ENCODE results near the gene TMEM61. TPM values are rescaled to one million over a fixed set of nuclear protein-coding genes. Genes with fewer than 3 reads are reported as not detected.

The TMEM61 gene
- total RNA-seq, 1 donor from 2014 or later, result not detected

- Histone ChIP-seq H4K20me1 (ENCODE audit: insufficient read depth, low read length) (no peaks in the 10 kb centered on the region), H3K36me3 (ENCODE audit: insufficient read depth, low read length) (no peaks in the 10 kb centered on the region), H3K79me2 (ENCODE audit: insufficient read depth, low read length) (no peaks in the 10 kb centered on the region), H3K4me1 (ENCODE audit: insufficient read depth, low read length) (peaks cover 11% of the 10 kb centered on the region), H3K4me3 (ENCODE audit: insufficient read depth, low read depth, low read length) (no peak overlapping the region), H3K27ac (ENCODE audit: low read depth, low read length) (no peak overlapping the region), H3K9me3 (ENCODE audit: insufficient read depth, low read depth, low read length) (no peaks in the 10 kb centered on the region), H3K4me2 (ENCODE audit: low read length) (peak overlapping the region; percentile 62), H3K9ac (ENCODE audit: low read length) (no peak overlapping the region), H3K27me3 (ENCODE audit: insufficient read depth, low read length) (no peaks in the 10 kb centered on the region), H2AFZ (ENCODE audit: low read depth, low read length) (no peak overlapping the region)
- DNase-seq (ENCODE audit: low read depth) (no peak), FAIRE-seq (no peak)
- H3K27me3 Mint-ChIP-seq (ENCODE audit: low read depth, unreplicated experiment), result peaks cover 11% of the 10 kb centered on the region
- no peaks in the 10 kb centered on the region for H3K9me3 Mint-ChIP-seq (ENCODE audit: unreplicated experiment)
- H3K4me3 Mint-ChIP-seq (ENCODE audit: unreplicated experiment), result no peak overlapping the region
- H3K27ac Mint-ChIP-seq (ENCODE audit: unreplicated experiment), result no peak overlapping the region
- peaks cover 26% of the 10 kb centered on the region for H3K4me1 Mint-ChIP-seq (ENCODE audit: low read depth, unreplicated experiment)
- no peaks in the 10 kb centered on the region for H3K36me3 Mint-ChIP-seq (ENCODE audit: low read depth, unreplicated experiment)
- no peak for TF ChIP-seq EZH2 (IDR thresholded peaks at IDR 0.05; ENCODE audit: insufficient read depth, low read length)
- no peak for TF ChIP-seq CTCF (IDR thresholded peaks at IDR 0.05; ENCODE audit: insufficient read depth, low read depth, low read length)
These were observed 9.5 kb upstream of the TMEM61 start for GRCh38 chr1:54970901-54971300.

GRCh38 chr1:54971317-54971791 lies 9.1 kb upstream of the TMEM61 start:
- DNase-seq (ENCODE audit: low read depth) (peak; percentile 42), FAIRE-seq (peak; percentile 59)
- H3K36me3 Mint-ChIP-seq (ENCODE audit: low read depth, unreplicated experiment), result no peaks in the 10 kb centered on the region

More at GRCh38 chr1:54971317-54971791, 9.1 kb upstream of the TMEM61 start:
- H3K4me3 ChIP-seq (ENCODE audit: insufficient read depth, low read depth, low read length), result no peak overlapping the region
- no peaks in the 10 kb centered on the region for H3K79me2 ChIP-seq (ENCODE audit: insufficient read depth, low read length)
- H3K4me2 ChIP-seq (ENCODE audit: low read length), result peak overlapping the region; percentile 62
- no peaks in the 10 kb centered on the region for H4K20me1 ChIP-seq (ENCODE audit: insufficient read depth, low read length)
- H3K9me3 ChIP-seq (ENCODE audit: insufficient read depth, low read depth, low read length), result no peaks in the 10 kb centered on the region
- H3K4me1 ChIP-seq (ENCODE audit: insufficient read depth, low read length), result peaks cover 11% of the 10 kb centered on the region
- no peaks in the 10 kb centered on the region for H3K27me3 ChIP-seq (ENCODE audit: insufficient read depth, low read length)
- H3K4me1 Mint-ChIP-seq (ENCODE audit: low read depth, unreplicated experiment), result peaks cover 23% of the 10 kb centered on the region
- H3K4me3 Mint-ChIP-seq (ENCODE audit: unreplicated experiment), result no peak overlapping the region
- no peak overlapping the region for H3K27ac ChIP-seq (ENCODE audit: low read depth, low read length)
- H3K9me3 Mint-ChIP-seq (ENCODE audit: unreplicated experiment), result no peaks in the 10 kb centered on the region
- no peak overlapping the region for H2AFZ ChIP-seq (ENCODE audit: low read depth, low read length)
- H3K27ac Mint-ChIP-seq (ENCODE audit: unreplicated experiment), result no peak overlapping the region
- no peaks in the 10 kb centered on the region for H3K36me3 ChIP-seq (ENCODE audit: insufficient read depth, low read length)
- H3K27me3 Mint-ChIP-seq (ENCODE audit: low read depth, unreplicated experiment), result peaks cover 11% of the 10 kb centered on the region
- TF ChIP-seq CTCF (IDR thresholded peaks at IDR 0.05; ENCODE audit: insufficient read depth, low read depth, low read length) (no peak), EZH2 (IDR thresholded peaks at IDR 0.05; ENCODE audit: insufficient read depth, low read length) (no peak)
- no peak overlapping the region for H3K9ac ChIP-seq (ENCODE audit: low read length)
